GM21619 (cell line): Measurements from ENCODE around the gene DPY19L3.
"Not testable (repeated sequence)": the region's sequence is repeated elsewhere in the genome, so short reads cannot be mapped to it uniquely, and the experiment has no call there.

Experiments
- ATAC-seq: cut with Tn5 transposase; IDR thresholded peaks from one replicate; pipeline ENCODE4 v1.9.1; 2021; ENCODE audit not compliant: unreplicated experiment

DPY19L3 gene

DNA sequence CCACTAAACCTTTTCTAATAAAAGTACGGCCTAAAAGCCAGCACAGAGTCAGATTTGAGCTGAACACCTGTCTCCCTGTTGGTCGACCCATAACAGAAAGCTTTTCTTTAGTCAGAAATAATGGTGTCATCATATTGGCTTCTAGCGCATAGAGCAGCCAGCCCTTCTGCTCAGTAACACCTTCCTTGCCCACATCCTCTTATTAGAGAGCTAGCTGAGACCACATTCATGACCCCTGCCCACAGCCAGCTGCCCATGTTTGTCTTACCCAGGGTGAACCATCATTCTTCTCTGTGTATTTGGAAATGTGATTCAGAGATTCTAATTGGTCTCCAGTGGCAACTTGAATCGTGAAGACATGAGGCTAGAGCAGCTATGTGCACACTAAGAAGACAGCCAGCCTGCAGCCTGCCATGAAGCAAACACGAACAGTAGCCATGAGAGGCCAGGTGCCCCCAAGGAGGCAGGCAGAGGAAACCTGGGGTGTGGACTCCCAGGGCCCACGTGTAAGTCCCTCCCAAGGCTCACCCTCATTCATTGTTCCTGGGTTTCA, 93.2 kb downstream of the DPY19L3 start:
- no peak for ATAC-seq

- not testable (repeated sequence) for ATAC-seq
Measured at GRCh38 chr19:32512498-32512897, 106.9 kb downstream of the DPY19L3 start.

GRCh38 chr19:32519023-32519422, 113.5 kb downstream of the DPY19L3 start:
- no peak for ATAC-seq

DNA sequence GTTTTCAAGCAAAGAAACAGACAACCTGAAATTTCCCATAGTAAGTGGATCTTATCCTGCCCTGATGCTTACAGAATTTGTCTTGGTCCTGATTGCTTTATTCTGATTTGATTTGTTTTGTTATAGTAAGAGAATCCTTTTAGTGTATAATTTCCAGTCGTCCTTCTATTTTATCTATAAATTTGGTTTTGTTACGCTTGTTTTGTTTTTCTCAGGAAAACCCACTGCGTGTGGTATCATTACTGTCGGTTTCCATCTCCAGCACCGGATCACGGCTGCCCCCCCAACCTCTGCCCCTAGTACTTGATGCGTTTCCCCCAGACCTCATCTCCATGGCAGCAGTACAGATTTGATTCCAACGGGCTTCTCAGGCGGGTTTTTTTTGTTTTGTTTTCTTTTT, 117.4 kb downstream of the DPY19L3 start:
- ATAC-seq, result no peak

DNA sequence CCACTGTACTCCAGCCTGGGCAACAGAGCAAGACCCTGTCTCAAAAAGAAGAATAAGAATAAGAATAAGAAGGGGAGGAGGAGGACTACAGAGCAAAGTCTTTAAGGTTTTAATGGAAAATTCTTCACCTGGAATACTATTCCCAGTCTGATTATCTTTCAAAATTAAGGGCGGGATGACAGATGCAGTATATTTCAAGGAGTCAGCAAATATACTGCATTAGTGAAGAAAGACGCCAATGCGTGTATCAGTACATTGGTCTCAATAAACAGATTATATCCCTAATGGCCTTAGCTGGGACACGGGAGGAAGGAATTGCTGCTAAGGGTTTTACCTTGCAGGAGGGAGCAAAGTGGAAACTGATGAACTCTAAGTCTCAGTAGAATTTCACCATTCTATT, 121.3 kb downstream of the DPY19L3 start:
- ATAC-seq, result no peak

DNA sequence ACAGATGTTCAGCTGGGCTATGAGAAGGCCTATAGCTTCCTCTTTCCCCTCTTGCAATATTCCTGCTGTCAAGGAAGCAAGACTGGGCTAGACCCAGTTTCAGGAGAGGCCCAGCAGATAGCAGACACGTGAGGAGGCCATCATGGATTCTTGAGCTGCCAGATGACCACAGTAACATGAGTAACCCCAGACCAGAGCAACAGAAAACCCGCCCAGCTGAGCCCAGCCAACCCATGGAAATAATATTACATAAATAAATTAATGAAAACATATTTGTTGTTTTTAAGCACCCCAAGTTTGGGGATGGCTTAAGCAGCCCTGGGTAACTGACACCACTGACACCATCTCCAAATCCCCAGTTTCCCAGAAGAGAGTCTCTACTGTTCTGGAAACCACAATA, 125.2 kb downstream of the DPY19L3 start:
- no peak for ATAC-seq

- no peak for ATAC-seq
Measured at GRCh38 chr19:32532233-32532632, 126.7 kb downstream of the DPY19L3 start.
